Activated CD8-positive, alpha-beta memory T cell treated with anti-CD3 and anti-CD28 coated beads, Interleukin-2, amount 50 U/mL, for 1 hour (primary cell): ENCODE data around the gene BPIFB6.

ENCODE experiments used
- DNase-seq: peaks from one replicate; pipeline ENCODE4 v3.0.0-alpha.2; 2020; ENCODE audit errors: extremely low read depth

BPIFB6 gene

DNA sequence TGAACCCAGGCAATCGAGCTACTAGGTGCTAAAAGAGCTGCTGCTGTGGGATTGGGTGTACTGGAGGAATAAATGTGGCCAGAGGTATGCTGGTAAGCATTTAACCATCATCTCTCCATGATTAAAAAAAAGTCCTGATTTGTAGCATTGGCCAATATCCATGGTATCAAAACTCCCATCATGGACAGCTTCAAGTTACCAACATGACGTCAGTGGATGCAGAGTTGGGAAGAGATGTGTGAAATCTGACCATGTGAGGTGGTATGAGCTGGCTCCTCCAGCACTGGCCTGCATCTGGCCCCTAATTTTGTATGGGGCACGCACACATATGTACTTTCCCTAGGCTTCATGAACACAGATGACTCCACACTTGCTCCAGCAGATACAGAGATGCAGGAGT is 59.7 kb downstream of the BPIFB6 start:
- no peak for DNase-seq

DNA sequence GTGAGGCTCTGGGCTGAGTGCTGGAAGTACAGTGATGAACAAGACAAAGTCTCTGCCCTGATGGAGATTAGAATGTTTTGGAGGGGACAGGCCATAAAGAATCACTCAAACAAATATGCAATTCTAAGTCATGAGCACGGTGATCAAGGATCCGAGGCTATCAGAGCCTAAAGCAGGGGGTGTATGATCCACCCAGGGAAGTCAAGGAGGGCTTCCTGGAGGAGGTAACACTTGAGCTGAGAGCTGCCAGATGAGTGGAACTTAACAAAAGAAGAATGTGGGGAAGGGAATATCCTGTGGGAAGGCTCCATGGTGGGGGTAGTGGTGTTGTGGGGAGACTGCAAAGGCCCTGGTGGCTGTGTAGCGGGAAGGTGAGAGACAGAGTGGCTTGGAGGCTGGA is 60.2 kb downstream of the BPIFB6 start:
- no peak for DNase-seq

DNA sequence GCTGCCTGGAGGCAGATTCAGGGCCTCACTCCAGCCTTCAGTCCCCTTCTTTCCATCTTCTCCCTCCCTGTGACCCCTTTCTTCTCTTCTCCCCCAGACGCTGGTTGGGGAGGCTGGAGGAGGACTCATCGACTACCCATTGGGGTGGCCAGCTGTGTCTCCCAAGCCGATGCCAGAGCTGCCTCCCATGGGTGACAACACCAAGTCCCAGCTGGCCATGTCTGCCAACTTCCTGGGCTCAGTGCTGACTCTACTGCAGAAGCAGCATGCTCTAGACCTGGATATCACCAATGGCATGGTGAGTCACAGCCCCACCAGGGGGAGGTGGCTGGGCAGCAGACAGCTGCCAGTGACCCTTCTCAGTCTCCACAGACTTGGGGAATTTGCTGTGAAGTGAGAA is 60.9 kb downstream of the BPIFB6 start:
- DNase-seq = no peak

DNA sequence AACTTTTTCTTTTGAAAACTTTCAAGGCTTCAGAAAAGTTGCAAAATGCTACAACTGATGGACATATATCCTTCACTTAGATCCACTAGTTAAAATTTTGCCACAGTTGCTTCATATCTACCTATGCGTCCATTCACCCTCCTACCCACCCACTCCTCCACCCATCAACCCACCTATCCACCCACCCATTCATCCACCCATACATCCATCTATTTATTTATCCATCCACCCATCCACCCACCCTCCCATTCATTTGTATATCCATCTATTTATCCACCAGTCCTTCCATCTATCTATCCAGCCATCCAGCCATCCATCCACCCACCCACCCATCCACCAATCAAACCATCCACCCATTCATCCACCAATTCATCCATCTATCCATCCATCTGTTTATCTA is 61.6 kb downstream of the BPIFB6 start:
- no peak for DNase-seq

DNA sequence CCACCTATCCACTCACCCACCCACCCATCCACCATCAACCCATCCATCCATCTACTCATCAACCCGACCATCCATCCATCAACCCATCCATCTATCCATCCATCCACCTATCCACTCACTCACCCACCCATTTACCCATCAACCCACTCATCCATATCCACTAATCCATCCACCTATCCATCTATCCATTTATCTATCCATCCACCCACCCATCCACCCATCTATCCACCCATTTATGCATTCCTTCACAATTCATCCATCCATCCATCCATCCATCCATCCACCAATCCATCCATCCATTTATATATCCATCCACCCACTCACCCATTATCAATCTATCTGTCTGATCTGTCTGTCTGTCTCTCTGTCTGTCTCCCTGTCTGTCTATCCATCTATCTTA is 62.1 kb downstream of the BPIFB6 start:
- DNase-seq = no peak
